ENCODE measurements around the gene FAM53B.

The FAM53B gene

DNA sequence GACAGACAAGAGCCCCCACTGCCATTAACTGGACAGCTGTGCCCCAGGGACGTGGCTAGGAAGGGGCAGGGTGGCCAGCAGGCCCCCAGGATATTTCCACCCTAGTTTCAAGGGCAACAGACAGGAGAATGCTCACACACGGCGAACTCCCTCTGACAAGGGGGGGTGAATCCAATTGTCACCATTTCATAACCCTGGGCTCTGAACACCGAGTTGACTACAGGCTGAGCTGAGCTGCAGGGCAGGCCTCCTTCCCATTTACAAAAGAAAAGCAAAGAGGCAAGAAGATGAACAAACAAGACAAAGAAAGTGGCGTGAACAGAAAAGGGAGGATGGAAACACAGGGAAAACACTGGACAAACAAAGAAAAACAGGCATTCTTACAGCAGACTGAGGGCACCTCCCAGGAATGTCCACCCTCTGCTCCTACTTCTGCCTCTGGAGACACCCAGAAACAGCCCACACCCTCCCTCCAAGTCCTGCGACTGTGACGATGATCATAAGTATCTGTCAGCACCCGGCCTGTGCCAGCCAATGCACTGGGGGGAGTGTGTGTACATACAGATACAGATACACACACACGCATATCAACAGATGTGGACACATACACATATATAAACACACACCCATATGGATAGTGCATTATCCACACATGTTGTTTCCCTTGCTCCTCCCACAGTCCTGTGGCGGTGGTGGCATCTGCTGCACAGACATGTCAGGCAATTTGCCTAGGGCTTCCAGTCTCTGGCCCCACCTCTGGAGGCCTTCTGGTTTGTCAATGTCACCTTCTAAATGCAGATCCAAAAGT lies 66.2 kb downstream of the FAM53B start:
- DNase-seq (ENCODE audit: low read depth): no peak

DNA sequence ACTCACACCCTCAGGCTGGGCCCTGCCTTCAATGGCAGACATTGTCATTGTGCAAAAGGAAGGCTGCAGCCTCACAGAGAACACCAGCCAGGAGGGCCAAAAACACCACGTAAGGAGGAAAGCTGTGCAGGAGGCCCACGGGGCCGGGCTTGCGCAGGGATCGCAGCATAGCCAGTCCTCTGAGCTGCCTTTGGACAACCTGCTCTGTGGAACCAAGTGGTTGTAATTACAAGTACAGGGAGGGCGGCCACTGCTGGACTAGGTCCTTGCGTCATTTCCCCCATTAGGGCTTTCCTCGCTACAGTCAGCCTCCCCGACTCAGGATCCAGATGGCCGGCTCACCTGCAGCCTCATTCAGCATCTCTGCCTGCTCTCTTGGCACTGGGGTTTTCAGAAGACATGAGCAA lies 66.9 kb downstream of the FAM53B start:
- DNase-seq (ENCODE audit: low read depth): no peak

DNA sequence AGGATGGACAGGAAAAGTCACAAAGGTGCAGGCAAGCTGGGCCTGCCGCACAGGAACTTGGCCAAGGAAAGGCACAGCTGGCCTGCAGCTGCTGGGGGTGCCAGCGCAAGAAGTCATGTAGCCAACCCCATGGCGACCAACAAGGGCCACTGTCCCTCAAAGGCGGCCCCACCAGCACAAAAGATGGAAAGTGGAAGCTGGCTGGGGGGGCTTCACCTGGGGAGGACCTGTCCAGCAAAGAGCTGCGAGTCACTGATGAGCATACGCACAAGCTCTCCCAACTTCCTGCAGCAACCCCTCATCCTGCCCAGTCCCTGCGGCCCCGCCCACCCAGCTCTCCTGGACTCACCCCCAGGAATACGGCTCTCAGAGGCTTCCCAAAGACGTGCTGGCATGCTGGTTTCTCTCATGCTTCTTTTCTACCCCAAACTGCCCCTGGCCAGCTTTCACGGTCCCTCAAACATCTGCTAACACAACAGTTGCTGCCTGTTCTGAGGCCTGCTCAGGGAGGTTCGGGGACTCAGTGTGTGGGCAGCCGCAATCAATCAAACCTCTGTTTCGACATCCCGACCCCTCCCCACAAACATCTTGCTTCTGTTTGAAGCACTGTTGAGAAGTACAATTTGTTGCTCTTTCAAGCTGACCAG lies 67.6 kb downstream of the FAM53B start:
- DNase-seq (ENCODE audit: low read depth): no peak

DNA sequence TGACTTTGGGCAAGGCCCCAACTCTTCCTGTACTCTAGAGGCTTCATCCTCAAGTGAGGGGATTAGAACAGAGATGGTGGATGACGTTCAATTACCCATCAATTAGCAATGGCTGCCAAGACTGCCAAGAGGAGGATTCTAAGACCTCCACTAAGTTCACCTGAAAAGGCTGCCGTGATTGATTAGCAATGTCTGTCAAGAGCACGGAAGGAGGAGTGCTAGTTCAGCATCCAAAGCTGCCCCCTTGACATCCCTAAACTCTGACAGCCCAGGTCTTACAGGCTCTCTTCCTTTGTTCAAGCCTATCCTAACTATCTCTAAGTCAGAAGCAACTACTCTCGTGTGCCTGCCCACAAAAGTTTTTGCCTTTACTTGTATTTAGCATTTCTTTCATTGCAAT lies 68.4 kb downstream of the FAM53B start:
- no peak for DNase-seq (ENCODE audit: low read depth)

DNA sequence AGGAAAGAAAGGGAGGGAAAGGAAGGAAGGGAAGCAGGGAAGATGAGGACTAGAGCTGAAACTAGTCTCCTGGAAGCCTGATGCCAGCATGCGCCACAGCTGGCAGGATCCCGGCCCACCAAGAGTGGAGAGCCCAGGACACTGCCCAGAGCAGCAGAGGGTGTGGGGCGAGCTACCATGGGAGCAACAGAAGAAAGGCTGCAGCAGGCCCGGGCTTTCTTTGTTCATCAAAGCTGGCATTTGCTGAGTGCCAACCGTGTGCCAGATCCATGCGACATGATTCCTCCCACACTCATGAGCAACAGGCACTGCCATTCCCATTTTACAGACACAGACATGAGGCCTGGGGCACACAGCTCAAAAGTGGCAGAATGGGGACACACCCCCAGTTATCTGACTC lies 68.9 kb downstream of the FAM53B start:
- DNase-seq (ENCODE audit: low read depth): no peak

DNA sequence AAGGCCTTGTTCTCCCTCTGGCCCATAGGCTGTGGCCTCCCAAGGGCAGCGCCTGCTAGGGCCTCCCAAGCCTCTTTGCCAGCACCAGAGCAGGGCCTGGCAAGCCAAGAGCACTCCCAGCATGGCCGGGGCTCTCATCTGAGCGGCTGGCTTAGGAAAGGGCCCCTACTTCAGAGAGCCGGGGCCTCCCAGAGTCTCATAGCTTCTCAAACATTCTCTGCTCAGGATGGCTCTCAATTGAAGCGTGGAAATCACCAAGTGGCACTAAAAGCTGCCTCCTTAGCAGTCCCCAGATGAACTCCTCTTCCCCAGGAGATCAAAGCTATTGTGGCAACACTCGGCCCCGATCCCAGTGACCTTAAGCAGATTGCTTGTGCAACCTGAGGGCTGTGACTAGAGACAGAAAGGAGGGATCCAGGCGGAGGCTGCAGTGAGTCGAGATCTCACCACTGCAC lies 69.4 kb downstream of the FAM53B start:
- no peak for DNase-seq (ENCODE audit: low read depth)

DNA sequence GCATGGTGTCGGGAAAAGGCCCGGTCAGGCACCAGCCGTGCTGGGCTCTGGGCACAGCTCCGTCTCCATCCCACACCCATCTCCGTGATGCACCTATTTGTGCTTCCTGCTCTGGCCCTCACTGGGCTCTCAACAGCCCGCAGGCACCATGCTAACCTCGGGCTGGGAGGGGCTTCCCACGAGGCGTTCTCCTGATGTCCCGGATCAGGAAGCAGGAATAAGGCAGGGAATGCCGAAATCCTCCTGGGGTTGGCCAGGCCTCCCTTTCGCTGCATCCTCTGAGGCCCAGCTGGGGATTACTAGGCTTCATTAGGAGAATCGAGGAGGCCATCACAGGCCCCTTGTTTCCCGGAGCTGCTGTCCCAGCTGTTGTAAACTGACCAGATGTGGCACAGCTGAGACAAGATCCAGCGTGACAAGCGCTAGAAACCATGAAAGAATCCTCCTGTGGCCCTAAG lies 72.0 kb downstream of the FAM53B start:
- DNase-seq (ENCODE audit: low read depth): no peak

DNA sequence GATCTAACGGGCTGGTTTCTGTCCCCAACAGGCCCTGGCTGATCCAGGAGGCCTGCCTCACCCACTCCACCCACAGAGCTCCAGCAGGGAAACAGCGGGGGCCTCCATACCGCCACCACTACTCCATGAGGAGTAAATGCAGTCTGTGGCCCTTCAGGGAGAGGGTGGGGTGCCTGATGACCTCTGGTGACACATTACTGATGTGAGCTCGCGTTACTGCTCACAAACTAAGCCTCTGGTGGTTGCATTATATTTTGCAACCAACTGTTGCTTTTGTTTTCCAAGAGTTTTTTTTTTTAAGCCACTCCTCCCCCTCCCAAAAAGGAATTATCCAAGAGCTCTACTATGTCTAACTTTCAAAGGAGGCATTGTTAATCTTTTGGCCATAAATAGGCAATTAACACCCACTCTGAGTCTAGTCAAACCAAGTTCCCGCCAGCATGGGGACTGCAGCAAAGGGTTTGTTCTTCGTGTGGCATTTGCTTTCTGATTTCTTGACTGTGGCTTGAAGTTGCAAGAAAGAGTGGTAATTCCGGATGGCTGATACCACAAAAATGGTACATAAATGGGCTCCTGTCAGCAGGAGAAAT lies 72.6 kb downstream of the FAM53B start:
- no peak for DNase-seq (ENCODE audit: low read depth)

DNA sequence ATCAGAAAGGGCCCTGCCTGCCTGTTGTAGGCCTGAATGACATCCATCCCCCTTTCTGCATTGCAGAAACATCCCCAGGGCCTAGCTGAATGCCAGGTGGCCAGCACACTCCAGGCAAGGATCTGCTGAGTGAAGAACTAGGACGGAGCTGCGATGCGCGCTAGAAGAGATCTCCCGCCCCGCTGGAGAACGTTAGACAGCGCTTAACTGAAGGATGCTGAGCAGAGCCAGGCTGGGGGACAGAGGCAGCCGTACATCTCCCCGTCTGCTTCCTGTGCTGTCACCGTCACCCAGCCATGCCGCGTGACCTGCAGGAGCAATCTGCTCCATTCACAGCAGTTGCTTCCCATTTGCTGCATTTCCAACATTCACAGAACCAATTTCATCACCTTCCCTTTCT lies 73.3 kb downstream of the FAM53B start:
- no peak for DNase-seq (ENCODE audit: low read depth)

DNA sequence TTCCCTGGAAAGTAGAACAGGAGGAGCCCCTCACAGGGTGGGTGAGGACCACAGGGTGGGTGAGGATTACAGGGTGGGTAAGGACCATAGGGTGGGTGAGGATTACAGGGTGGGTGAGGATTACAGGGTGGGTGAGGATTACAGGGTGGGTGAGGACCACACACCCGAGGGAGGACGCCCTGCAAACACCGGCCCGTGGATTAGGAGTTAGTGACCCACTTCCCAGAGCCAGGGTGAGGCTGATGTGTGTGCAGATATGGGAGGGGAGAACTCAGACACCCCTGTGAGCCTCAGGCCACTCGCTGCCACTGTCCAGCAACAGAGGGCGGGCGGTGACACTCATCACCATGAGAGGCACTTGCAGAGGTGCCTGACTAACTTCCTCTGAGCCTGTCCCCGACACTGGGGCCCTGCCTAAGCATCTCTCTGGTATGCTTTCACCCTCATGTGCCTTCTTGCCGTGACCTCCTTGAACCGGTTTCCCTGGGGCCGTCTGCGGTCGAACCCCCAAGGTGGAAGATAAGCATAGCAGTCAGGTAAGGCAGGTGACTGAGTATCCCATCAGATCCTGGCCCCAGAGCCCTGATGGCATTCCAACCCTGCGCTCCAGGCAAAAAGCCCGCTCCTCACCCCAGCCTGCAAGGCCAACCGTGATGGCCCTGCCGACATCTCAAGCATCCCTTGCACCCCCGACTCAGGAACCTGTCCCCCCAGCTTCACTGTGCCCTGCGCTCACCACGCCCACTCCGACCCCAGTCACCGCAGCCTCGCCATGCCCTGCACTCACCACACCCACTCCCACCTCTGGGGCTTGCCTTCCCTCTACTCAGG lies 74.1 kb downstream of the FAM53B start:
- no peak for DNase-seq (ENCODE audit: low read depth)

DNA sequence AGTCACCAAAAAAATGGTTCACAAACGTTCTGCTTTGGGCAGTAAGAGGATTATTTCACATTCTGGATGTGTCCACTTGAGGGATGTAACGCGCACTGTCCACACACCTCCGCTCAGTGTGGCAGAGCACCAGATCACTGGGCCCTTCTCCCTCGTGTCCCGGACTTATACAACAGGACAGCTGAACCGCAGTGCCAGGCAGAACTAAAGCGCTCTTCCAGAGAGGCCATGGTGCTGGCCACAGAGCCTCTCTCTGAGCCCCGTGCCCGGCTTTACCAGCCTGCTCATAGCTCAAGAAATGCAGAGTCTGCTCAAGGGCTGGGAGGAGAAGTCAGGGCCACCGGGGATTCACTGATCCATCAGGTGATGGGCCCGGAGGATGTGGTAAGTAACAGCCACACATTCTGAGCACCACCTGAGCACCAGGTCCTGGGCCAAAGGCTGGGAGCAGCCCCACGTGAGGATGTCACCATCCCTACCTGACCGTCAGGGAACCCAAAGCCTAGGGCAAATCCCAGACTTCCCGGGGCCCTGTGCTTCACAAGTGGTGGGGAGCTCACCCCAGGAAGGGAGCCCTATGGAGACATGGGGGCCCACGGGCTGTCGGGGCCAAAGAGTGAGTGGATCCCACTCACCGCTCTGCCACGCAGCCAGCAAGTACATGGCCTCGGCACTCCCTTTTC lies 74.9 kb downstream of the FAM53B start:
- no peak for DNase-seq (ENCODE audit: low read depth)

DNA sequence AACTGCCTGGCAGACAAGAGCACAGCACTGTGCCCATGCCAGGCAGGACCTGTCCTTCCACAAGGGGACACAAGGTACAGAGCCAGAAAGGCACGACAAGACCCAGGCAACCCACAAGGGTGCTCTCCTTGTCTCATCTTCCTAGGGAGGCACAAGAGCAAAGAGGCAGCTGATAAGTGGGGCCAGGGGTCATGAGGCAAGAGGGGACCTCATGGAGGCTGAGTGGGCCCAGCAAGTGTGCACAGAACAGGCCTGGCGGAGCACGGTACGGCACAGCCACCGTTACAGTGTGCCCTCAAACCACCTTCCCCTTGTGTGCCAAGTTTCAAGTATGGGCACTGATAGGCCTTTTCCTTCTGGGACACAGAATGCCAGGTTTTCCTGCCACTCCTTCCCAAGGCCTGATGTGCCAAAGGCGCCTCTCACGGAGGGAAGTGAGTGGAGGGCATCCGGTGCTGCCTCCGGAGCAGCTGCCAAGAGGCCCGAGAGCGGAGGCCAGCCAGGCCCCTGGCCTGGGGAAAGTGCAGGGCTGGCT lies 75.6 kb downstream of the FAM53B start:
- DNase-seq (ENCODE audit: low read depth): no peak

DNA sequence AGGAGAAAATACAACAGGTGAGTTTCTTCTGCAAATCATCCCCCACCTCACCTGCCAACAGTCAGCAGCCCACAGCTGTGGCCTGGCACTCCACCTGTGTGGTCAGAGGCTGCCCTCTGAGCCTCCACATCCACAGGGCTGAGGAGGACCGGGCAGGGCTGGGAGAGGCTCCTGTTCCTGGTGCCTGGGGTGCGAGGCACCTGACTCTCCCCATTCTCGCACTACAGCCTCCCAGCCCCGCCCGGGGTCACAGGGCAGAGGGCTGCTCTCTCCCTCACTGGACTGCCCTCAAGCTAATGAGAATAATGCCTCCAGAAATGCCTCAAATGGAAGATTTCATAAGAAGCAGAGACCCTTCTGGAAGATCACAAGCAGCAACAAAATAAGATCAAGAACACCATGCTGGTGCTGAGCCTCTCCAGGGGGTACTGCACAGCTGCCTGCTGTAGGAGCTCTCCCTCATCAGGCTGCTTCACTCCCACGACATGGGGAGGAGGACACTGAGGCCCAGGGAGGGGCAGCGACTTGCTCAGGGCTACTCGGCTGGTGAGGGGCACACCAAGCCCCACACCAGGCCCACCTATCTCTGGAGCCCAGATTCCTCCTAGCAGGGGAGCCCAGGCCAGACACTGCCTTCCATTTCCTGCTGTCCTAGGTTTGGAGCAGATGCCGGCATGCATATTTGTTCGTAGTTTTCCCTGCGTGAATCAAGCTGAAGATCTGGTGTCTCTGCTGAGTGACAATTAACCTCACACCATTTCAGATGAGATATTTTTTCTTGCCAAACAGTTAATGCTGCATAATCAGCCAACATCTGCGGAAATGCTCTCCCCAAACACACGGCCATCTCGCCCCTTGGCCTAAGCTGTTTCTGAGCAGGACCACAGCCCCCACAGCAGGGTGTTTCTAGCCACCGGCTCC lies 76.5 kb downstream of the FAM53B start:
- no peak for DNase-seq (ENCODE audit: low read depth)

DNA sequence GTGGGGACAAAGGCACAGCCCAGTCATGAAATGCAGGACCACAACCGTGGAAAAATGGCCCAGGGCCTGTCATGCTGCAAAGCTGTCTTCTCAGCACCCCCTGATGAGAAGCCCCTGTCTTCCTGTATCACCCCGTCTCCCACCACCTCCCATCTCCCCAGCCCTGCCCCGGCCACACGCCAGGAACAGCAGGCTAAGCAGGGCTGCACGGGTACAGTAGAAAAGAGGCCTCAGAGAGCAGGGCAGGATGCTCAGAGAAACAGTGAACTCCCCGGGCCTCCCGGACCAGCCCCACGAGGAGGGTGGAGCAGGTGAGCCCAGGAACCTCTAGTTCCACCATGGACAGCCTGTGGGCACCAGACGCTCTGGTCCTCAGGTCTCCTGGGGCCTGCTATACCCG lies 77.7 kb downstream of the FAM53B start:
- DNase-seq (ENCODE audit: low read depth): no peak

DNA sequence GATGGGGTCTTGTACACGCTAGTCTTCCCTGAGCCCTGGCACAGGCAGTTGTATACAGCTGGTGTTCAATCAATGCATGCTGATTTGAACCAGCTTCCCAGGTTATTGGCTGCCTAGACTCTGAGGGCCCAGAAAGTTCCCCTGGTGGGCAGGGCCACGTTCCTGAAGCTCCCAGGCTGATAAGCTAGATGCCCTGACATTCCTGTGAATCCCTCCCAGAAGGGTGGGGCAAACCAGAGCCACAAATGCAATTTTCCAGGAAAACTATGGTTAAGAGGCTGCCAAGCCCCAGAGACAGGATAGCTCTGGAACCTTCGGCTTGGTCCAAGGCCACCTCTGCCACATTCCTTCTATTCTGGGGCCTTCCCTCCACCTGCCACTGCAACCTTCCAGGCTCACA lies 78.2 kb downstream of the FAM53B start:
- no peak for DNase-seq (ENCODE audit: low read depth)

DNA sequence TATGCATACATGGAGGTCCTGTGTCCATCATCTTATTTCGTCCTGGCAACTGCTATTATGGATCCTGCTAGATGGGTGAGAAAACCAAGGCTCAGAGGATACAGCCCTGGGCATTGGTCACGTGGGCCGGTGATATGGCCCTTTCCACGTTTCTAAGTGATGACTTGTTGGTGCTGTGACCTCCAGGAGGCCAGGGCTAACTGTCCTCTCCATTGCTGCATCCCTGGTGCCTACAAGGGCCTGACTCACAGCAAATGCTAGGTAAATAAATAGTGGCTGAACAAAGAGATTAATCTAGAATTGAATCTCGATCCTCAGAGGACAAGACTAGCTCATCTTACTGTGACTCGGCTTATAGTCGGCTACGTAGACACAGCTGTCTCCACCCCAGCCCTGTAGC lies 78.6 kb downstream of the FAM53B start:
- DNase-seq (ENCODE audit: low read depth): no peak

DNA sequence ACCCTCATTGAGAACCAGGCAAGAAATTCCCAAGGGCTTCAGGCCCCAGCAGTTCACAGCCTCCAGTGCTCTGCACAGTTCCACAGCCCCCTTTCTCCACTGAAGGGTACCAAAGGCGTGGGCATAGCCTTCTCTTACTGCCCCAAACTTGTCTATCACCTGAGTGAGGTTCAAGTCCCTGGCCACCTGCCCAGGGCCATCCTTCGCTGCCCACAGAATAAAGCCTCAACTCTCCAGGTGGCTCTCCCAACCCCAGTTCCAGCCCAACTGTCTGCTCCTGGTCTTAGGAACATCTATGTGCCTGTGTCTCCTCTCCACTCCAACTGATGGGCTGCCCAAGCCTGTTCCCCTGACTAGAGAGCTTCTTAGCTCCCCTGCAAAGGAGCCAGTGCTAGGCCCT lies 79.1 kb downstream of the FAM53B start:
- no peak for DNase-seq (ENCODE audit: low read depth)

DNA sequence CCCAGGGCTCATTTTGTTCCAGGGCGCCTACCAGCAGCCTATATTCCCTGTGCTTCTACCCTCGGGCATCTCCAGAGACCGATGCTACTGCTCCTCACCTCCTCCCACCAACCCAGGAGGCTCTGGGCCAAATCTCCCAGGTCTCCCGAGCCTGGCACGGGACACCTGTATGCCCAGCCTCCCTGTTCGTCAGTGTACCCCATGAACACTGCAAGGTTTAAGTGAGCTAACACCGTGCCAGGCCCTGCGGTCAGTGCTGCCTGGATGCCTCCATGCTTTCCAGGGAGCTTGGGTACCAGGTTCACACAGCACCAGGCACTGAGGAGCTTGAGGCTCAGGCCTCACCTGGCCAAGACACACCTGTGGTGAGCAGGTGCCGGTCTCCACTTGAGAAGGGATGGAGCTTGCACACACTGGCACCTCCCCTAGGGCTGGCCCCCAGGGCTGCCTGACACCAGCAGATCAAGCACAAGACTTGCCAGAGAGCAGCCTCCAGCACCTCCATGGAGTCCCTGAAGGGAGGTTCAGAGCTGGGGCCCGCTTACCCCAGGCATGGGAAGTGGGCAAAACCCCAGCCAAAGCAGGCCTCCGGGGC lies 80.3 kb downstream of the FAM53B start:
- no peak for DNase-seq (ENCODE audit: low read depth)

DNA sequence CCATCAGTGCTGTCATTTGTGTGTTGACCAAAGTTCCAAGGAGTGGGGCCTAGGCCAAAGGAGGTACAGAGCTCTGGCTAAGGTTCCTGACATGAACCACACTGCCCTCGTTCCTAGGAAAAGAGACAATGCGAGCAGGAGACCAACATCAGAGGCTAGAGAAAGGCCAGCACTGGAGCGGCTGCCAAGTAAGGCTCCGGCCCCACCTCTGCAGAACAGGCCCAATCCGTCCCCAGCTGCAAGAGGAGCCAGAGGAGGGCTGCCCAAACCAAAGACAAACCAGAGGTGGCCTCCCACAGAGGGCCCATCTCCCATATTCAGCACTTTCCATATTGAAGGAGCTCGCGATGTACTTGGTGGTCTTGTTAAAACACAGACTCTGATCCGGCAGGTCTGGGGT lies 81.0 kb downstream of the FAM53B start:
- DNase-seq (ENCODE audit: low read depth): no peak

DNA sequence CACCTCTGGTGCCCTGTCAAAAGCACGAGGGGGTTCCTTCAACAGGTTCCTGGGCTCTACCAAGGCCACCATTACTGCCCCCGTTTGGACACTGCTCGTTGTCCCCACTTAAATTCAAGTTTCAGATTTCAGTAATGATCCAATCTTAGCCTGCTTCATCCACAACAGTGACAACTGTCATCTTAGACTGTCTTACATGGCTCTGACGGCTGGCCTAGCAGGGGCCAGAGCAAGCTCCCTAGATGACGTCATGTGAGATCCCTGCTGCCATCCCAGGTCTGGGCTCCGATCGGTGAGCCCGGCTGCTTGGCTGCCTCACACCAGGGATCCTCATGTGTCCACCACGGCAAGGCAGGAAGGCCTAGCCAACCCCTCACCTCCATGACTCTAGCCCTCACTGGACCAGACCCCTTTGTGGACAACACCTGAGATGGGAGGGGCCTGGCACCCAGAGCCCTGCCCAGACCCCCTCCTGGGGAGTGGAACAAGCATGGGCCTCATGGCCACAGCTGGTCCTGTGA lies 82.5 kb downstream of the FAM53B start:
- DNase-seq (ENCODE audit: low read depth): no peak

Measured in T follicular helper cell (primary cell).